Cardiac fibroblast (primary cell): ENCODE results near the gene A2M.

Experiments
- DNase-seq, 2 donors: peaks; one replicate each; pipeline versions ENCODE4 v3.0.0 to v3.0.0-alpha.2; 2010; ENCODE audit warnings: low read depth in 2 of 2
- H3K4me3 ChIP-seq, 2 donors: replicated peaks in 1 of 2; 1 replicate in 1 of 2; 2 replicates in 1 of 2; pipeline ENCODE4 v1.5.1; 2011; ENCODE audit warnings: low read depth in 2 of 2, low read length in 2 of 2, mild to moderate bottlenecking in 2 of 2, moderate library complexity in 1 of 2
- TF ChIP-seq, protein P1 (sequence below): IDR thresholded peaks from one replicate; pipeline ENCODE4 v1.5.1; 2011; ENCODE audit warnings: low read depth, mild to moderate bottlenecking, low read length, inconsistent platforms

Gene A2M

DNA sequence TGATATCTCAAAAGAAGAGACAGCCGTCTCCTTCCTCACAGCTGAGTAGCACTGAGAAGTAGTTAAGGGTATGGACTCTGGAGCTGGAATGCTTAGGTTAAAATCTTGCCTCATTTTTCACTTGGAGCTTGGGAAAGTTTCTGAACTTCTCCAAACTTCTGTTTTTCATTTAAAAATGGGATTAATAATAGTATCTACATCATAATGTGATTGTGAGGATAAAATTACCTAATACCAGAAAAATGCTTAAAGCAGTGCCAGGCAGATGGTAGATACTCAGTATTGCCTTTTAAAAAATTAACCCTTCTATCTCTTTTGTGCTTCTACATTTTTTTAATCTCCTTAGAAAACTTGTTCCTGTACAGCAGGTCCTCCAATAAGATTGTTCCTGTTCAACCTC is 63.1 kb downstream of the A2M start:
- no peak overlapping the region for H3K4me3 ChIP-seq
- DNase-seq = no peak
- TF ChIP-seq, protein P1, sequence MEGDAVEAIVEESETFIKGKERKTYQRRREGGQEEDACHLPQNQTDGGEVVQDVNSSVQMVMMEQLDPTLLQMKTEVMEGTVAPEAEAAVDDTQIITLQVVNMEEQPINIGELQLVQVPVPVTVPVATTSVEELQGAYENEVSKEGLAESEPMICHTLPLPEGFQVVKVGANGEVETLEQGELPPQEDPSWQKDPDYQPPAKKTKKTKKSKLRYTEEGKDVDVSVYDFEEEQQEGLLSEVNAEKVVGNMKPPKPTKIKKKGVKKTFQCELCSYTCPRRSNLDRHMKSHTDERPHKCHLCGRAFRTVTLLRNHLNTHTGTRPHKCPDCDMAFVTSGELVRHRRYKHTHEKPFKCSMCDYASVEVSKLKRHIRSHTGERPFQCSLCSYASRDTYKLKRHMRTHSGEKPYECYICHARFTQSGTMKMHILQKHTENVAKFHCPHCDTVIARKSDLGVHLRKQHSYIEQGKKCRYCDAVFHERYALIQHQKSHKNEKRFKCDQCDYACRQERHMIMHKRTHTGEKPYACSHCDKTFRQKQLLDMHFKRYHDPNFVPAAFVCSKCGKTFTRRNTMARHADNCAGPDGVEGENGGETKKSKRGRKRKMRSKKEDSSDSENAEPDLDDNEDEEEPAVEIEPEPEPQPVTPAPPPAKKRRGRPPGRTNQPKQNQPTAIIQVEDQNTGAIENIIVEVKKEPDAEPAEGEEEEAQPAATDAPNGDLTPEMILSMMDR = no peak

DNA sequence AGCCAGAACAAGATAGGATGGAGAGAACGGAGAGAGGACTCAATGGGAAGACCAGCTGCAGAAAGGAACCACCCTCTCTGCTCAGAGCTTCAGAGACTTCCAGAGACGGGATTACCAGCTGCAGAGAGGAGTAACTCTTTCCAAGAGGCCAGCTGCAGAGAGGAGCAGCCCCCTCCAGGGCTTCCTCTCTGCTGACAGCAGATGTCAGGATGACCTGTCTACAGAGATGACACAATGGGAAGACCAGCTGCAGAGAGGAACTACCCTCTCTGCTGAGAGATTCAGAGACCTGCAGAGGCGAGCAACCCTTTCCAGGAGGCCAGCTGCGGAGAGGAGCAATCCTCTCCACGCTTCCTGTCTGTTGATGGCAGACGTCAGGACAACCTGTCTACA is 64.6 kb downstream of the A2M start:
- DNase-seq = no peak
- TF ChIP-seq, protein P1 = no peak
- H3K4me3 ChIP-seq = no peak overlapping the region

DNA sequence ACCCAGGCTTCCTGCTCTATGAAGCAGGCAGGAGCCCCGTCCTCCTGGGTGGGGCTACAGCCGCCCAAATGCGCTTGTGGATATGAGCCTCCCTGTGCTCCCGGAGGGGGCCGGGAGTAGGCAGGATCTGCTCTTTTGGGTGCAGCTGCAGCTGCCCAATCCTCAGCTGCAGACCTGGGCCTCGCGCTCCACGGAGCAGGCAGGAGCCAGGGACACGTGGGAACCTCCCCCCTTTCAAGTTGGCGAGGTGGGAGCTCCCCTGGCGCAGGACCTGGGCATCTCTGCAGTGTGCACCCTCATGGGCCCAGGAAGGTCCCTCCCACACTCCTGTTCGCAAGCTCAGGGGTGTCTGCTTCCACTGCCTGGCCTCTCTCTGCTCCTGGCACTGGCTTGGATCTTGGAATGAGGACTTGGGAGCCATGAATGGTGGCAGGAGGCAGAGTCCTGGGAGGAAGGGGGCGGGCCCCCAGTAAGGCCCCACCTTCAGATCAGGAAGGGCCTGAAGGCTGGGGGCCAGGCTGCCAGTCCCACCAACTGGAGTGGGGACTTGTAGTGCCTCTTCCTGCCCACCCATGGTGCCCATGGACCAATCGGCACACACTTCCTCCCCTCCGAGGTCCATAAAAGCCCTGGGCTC is 65.1 kb downstream of the A2M start:
- TF ChIP-seq, protein P1 = no peak
- DNase-seq = no peak
- H3K4me3 ChIP-seq = no peak overlapping the region

DNA sequence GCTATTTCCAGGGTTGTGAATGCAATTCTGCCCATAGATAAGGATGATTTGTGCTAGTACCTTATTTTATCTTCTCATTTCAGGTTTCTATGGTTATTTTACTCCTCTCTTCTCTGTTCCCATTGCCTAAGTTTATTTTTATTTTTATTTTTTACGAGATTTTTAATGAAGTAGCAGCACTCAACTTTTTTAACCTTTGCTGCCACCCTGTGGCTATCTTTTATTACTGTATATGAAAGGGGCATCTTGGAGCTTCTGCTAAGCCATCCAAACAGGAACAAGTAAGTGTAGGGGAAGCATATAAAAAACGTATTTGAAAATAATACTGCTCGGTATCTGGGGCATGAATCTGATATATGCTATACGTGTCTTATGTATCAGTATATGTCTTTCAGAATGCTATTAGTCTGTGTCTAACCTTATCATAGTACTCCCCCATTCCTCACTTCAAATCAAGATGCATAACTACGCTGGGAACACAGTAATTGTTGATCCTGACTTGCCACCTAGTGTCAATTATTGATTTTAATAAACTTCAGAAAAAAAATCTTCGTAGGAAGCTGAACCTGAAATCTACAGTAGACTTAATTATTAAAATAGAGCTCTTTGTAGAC is 66.1 kb downstream of the A2M start:
- H3K4me3 ChIP-seq = no peak overlapping the region
- peak; percentile 68 to 71 for DNase-seq
- TF ChIP-seq, protein P1 = peak; percentile 47

DNA sequence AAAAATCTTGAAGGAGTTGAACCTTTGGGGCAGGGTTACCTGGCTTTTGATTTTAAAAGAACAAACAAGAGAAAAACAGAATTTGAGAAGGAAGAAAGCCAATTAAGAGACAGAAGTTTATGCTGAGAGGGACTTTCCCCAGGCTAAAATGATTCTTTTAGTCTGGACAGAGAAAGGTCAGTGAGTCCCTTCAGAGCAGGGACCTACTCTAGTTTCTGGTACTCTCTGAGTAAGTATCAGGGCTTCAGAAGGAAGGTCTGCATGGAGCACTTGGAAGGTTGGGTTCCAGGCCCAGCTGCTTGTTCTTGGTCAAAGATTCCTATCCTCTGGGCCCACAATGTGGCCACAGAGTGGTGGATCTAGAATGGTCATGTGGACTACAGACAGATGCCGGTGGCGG is 66.8 kb downstream of the A2M start:
- no peak for DNase-seq
- TF ChIP-seq, protein P1 = no peak

DNA sequence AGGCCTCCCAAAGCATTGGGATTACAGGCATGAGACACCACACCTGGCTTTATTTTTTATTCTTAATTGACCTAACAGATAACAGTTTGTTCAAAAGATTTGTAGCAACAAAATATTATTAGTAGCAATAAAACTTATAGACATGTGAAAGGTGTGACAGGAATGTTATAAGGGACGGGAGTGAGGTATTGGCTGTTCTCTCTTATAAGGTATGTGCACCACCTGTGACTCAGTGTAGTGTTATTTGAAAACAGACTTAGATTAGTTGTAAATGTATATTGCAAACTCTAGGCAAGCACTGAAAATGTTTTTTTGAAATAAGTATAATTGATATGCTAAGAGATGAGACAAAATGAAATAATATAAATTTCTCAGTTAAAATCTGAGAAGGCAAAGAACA is 68.6 kb downstream of the A2M start:
- H3K4me3 ChIP-seq = no peak overlapping the region
- TF ChIP-seq, protein P1 = no peak
- DNase-seq = no peak

More for the DNA sequence above, 66.8 kb downstream of the A2M start:
- H3K4me3 ChIP-seq = no peak overlapping the region
